HG02763 (cell line): ENCODE measurements around the gene VWA1.
"Not testable (repeated sequence)": the region's sequence is repeated elsewhere in the genome, so short reads cannot be mapped to it uniquely, and the experiment has no call there.

ENCODE experiments used
- ATAC-seq: cut with Tn5 transposase; IDR thresholded peaks from one replicate; pipeline ENCODE4 v1.9.1; 2021; ENCODE audit warnings: mild to moderate bottlenecking, moderate library complexity; ENCODE audit not compliant: unreplicated experiment

Gene VWA1

GRCh38 chr1:1422465-1423244 is 12.8 kb upstream of the VWA1 start:
- ATAC-seq: no peak

- ATAC-seq: no peak
These were observed 12.3 kb upstream of the VWA1 start for GRCh38 chr1:1423245-1423597.

GRCh38 chr1:1424707-1425106 is 10.8 kb upstream of the VWA1 start:
- no peak for ATAC-seq

- ATAC-seq: no peak
These were observed 10.1 kb upstream of the VWA1 start for GRCh38 chr1:1425426-1425752.

GRCh38 chr1:1425753-1426495 is 9.6 kb upstream of the VWA1 start:
- ATAC-seq: no peak

GRCh38 chr1:1426496-1427105 is 8.9 kb upstream of the VWA1 start:
- ATAC-seq: no peak

GRCh38 chr1:1427106-1427819 is 8.2 kb upstream of the VWA1 start:
- no peak for ATAC-seq

GRCh38 chr1:1427820-1428148 is 7.7 kb upstream of the VWA1 start:
- ATAC-seq: no peak

GRCh38 chr1:1428174-1428573 is 7.3 kb upstream of the VWA1 start:
- no peak for ATAC-seq

- ATAC-seq: not testable (repeated sequence)
These were observed 6.5 kb upstream of the VWA1 start for GRCh38 chr1:1428967-1429366.

- ATAC-seq: no peak
These were observed 5.8 kb upstream of the VWA1 start for GRCh38 chr1:1429671-1430073.

- ATAC-seq: no peak
These were observed 5.1 kb upstream of the VWA1 start for GRCh38 chr1:1430114-1430982.

- ATAC-seq: no peak
These were observed 4.3 kb upstream of the VWA1 start for GRCh38 chr1:1430992-1431844.

- ATAC-seq: no peak
These were observed 3.6 kb upstream of the VWA1 start for GRCh38 chr1:1431845-1432273.

- ATAC-seq: no peak
These were observed 3.1 kb upstream of the VWA1 start for GRCh38 chr1:1432274-1432950.

- no peak for ATAC-seq
These were observed 2.3 kb upstream of the VWA1 start for GRCh38 chr1:1432951-1433803.

GRCh38 chr1:1433804-1434130 is 1.7 kb upstream of the VWA1 start:
- no peak for ATAC-seq

GRCh38 chr1:1434131-1434823 is 1.2 kb upstream of the VWA1 start:
- ATAC-seq: no peak
